HFF-Myc (cell line): ENCODE data around the gene FAF1.

Experiments used
- DNase-seq: peaks from one replicate; pipeline ENCODE4 v3.0.0-alpha.2; 2011; ENCODE audit warnings: low read depth; ENCODE audit errors: extremely low read depth
- H3K4me3 ChIP-seq: replicated peaks from 2 replicates; pipeline ENCODE4 v1.5.1; 2011; ENCODE audit warnings: low read depth, mild to moderate bottlenecking, control low read depth, low read length
- CTCF ChIP-seq: IDR thresholded peaks from 2 replicates; pipeline ENCODE4 v1.5.1; 2012; ENCODE audit warnings: mild to moderate bottlenecking, low read depth, low read length, control low read depth; ENCODE audit errors: missing control alignments

Gene FAF1

GRCh38 chr1:50595874-50596273 is 364.2 kb downstream of the FAF1 start:
- no peak for TF ChIP-seq CTCF
- DNase-seq, result no peak
- no peak overlapping the region for H3K4me3 ChIP-seq

- no peak overlapping the region for H3K4me3 ChIP-seq
- no peak for DNase-seq
- no peak for TF ChIP-seq CTCF
Measured at GRCh38 chr1:50593515-50593914, 366.6 kb downstream of the FAF1 start.

- no peak for DNase-seq
- TF ChIP-seq CTCF, result no peak
- H3K4me3 ChIP-seq, result no peak overlapping the region
Measured at GRCh38 chr1:50591598-50591997, 368.5 kb downstream of the FAF1 start.

- no peak overlapping the region for H3K4me3 ChIP-seq
- no peak for TF ChIP-seq CTCF
- no peak for DNase-seq
Measured at GRCh38 chr1:50582346-50582745, 377.7 kb downstream of the FAF1 start.

- no peak for DNase-seq
- no peak overlapping the region for H3K4me3 ChIP-seq
Measured at GRCh38 chr1:50570066-50570468, 390.0 kb downstream of the FAF1 start.

GRCh38 chr1:50568782-50569181 is 391.3 kb downstream of the FAF1 start:
- no peak for DNase-seq
- TF ChIP-seq CTCF, result no peak
- H3K4me3 ChIP-seq, result no peak overlapping the region

More at GRCh38 chr1:50570066-50570468, 390.0 kb downstream of the FAF1 start:
- no peak for TF ChIP-seq CTCF

- no peak for TF ChIP-seq CTCF
- DNase-seq, result no peak
- no peak overlapping the region for H3K4me3 ChIP-seq
Measured at GRCh38 chr1:50566405-50566804, 393.7 kb downstream of the FAF1 start.
